ENCODE results near the gene SDK1. TPM values are rescaled to one million over a fixed set of nuclear protein-coding genes. Genes with fewer than 3 reads are reported as not detected.
"Not testable (repeated sequence)": the region's sequence is repeated elsewhere in the genome, so short reads cannot be mapped to it uniquely, and the experiment has no call there.

SDK1 gene
- total RNA-seq, 2 donors from 2014 or later = 19.8 to 32.4 TPM

DNA sequence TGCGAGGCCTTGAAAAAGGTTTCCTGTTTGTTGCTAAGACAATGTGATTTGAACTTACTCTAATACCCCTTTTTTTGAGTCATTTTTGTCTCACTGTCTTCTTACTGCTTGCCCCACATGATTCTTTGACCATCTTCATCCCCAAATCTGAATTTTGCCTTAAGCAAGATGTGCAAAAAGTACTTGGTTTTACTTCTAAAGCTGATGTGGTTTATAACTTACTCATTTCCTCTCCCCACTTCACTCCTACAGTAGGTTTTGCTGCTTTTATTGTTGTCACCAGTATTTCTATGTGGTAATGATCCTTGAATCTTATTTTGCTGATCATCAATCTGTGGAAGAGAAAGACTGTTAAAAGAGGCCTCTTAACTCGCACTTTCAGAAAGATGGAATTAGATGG is 396.4 kb downstream of the SDK1 start:
- H3K4me1 ChIP-seq = no peaks in the 10 kb centered on the region
- TF ChIP-seq POLR2A (IDR thresholded peaks at IDR 0.05) = no peak
- TF ChIP-seq, protein P1, sequence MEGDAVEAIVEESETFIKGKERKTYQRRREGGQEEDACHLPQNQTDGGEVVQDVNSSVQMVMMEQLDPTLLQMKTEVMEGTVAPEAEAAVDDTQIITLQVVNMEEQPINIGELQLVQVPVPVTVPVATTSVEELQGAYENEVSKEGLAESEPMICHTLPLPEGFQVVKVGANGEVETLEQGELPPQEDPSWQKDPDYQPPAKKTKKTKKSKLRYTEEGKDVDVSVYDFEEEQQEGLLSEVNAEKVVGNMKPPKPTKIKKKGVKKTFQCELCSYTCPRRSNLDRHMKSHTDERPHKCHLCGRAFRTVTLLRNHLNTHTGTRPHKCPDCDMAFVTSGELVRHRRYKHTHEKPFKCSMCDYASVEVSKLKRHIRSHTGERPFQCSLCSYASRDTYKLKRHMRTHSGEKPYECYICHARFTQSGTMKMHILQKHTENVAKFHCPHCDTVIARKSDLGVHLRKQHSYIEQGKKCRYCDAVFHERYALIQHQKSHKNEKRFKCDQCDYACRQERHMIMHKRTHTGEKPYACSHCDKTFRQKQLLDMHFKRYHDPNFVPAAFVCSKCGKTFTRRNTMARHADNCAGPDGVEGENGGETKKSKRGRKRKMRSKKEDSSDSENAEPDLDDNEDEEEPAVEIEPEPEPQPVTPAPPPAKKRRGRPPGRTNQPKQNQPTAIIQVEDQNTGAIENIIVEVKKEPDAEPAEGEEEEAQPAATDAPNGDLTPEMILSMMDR (IDR thresholded peaks at IDR 0.05) = no peak
- ATAC-seq (no peak), DNase-seq (no peak)
- H3K27ac ChIP-seq = no peak overlapping the region
- H3K36me3 ChIP-seq (replicated peaks in 1 of 2; ENCODE audit: insufficient read depth in 1 of 2, low read depth in 2 of 2) = no peaks in the 10 kb centered on the region
- H3K4me3 ChIP-seq = no peak overlapping the region
- intact Hi-C loops (cut with DNase I) = no loop called here
- no peaks in the 10 kb centered on the region for H3K27me3 ChIP-seq
- 91 to 96% methylated on average over 2 of the region's 2 CpGs for WGBS, 2 donors
- H3K9me3 ChIP-seq = no peaks in the 10 kb centered on the region

DNA sequence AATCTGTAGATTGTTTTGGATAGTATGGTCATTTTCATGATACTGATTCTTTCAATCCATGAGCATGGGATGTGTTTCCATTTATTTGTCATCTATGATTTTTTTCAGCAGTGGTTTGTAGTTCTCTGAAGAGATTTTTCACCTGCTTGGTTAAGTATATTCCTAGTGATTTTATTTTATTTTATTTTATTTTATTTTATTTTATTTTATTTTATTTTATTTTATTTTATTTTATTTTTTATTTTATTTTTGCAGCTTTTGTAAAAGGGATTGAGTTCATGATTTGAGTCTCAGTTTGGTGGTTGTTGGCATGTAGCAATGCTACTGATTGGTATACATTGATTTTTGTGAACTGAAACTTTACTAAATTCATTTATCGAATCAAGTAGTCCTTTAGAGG is 404.2 kb downstream of the SDK1 start:
- no peak overlapping the region for H3K27ac ChIP-seq
- peaks cover 0 to 4% (median 0%) of the 10 kb centered on the region in 3 donors for H3K9me3 ChIP-seq
- DNase-seq (no peak), ATAC-seq (no peak)
- no peaks in the 10 kb centered on the region for H3K27me3 ChIP-seq
- TF ChIP-seq, protein P1 (IDR thresholded peaks at IDR 0.05) = no peak
- TF ChIP-seq POLR2A (IDR thresholded peaks at IDR 0.05) = no peak
- intact Hi-C loops (cut with DNase I) = no loop called here
- peaks cover 6% of the 10 kb centered on the region for H3K4me1 ChIP-seq
- H3K4me3 ChIP-seq = no peak overlapping the region
- no peaks in the 10 kb centered on the region for H3K36me3 ChIP-seq (replicated peaks in 1 of 2; ENCODE audit: insufficient read depth in 1 of 2, low read depth in 2 of 2)
- 94 to 97% methylated on average over 1 of the region's 1 CpG for WGBS, 2 donors

DNA sequence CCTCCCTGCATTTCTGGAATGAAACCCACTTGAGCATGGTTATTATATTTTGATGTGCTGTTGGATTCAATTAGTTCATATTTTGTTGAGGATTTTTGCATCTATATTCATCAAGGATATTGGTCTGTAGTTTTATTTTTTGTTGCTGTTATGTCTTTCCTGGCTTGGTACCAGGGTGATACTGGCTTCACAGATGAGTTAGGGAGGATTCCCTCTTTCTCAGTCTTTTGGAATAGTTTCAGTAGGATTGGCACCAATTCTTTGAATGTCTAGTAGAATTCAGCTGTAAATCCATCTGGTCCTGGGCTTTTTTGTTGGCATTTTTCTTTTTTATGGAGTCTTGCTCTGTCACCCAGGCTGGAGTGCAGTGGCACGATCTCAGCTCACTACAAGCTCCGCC is 405.0 kb downstream of the SDK1 start:
- H3K27ac ChIP-seq; DNase-seq; H3K4me3 ChIP-seq; ATAC-seq; H3K27me3 ChIP-seq; H3K4me1 ChIP-seq; H3K9me3 ChIP-seq; intact Hi-C loops (cut with DNase I); H3K36me3 ChIP-seq (replicated peaks in 1 of 2; ENCODE audit: insufficient read depth in 1 of 2, low read depth in 2 of 2): not testable (repeated sequence)
- WGBS, 2 donors = 94 to 95% methylated on average over 2 of the region's 2 CpGs

DNA sequence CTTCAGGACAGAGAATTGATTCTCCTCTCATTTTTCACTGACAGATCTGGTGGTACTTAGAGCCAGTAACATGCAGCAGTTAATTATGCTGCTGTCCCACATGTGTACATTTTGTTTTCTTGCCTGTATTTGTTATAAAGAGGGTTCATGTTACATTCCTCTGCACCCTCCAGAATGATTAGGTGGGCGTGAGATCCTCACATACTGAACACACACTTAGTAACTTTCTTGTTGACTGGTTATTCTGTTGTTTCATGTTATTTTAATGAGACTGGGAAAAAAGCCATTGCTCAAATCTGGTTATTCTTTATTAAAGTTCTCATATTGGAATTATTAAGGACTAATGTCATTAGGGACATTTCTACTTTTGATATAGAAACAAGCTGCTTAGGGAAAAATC is 409.1 kb downstream of the SDK1 start:
- Histone ChIP-seq H3K4me1 (peaks cover 10% of the 10 kb centered on the region), H3K9me3 (no peaks in the 10 kb centered on the region), H3K36me3 (replicated peaks in 1 of 2; ENCODE audit: insufficient read depth in 1 of 2, low read depth in 2 of 2) (no peaks in the 10 kb centered on the region), H3K27me3 (no peaks in the 10 kb centered on the region), H3K27ac (no peak overlapping the region), H3K4me3 (no peak overlapping the region)
- intact Hi-C loops (cut with DNase I) = no loop called here
- ATAC-seq (no peak), DNase-seq (no peak)
- 44 to 52% methylated on average over 1 of the region's 1 CpG for WGBS, 2 donors
- no peak for TF ChIP-seq POLR2A (IDR thresholded peaks at IDR 0.05)
- TF ChIP-seq, protein P1 (IDR thresholded peaks at IDR 0.05) = no peak

DNA sequence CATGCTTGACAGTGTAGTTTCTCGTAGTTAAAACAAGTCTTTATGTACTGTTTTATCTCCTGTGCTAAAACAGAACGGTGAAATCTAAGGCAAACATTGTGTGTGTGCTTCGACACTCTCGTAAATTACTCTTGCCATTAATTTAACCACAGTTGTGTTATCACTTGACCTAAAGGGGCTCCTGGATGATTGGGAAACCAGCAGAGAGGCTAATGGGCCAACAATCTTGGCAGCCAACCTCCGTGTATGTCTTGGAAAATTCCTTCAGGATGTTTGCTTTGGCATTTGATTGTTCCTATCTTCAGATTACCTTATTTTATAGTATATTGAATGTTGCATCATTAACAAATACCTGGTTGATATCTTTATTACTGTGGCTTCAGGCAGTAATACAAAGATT is 409.5 kb downstream of the SDK1 start:
- no peak for TF ChIP-seq POLR2A (IDR thresholded peaks at IDR 0.05)
- TF ChIP-seq, protein P1 (IDR thresholded peaks at IDR 0.05) = no peak
- no peak for ATAC-seq
- 8 to 14% methylated on average over 5 of the region's 5 CpGs for WGBS, 2 donors

More for the DNA sequence above, 409.5 kb downstream of the SDK1 start:
- DNase-seq = peak in 3 of 4 donors; percentile 22 to 39 (median 26)
- H3K36me3 ChIP-seq (replicated peaks in 1 of 2; ENCODE audit: insufficient read depth in 1 of 2, low read depth in 2 of 2) = no peaks in the 10 kb centered on the region
- no peak overlapping the region for H3K4me3 ChIP-seq
- intact Hi-C loops (cut with DNase I) = no loop called here
- no peak overlapping the region for H3K27ac ChIP-seq
- peaks cover 10% of the 10 kb centered on the region for H3K4me1 ChIP-seq
- no peaks in the 10 kb centered on the region for H3K9me3 ChIP-seq
- H3K27me3 ChIP-seq = no peaks in the 10 kb centered on the region

Measured in body of pancreas (tissue), 4 donors.